GM04503 (cell line): ENCODE data around the gene FBLN1.
A peak's percentile ranks its signal among the peaks of the same experiment; 100 is the strongest.

Experiments used
- DNase-seq: peaks from one replicate; pipeline ENCODE4 v3.0.0-alpha.2; 2012; ENCODE audit warnings: low read depth

The FBLN1 gene

GRCh38 chr22:45571089-45571488 lies 68.4 kb downstream of the FBLN1 start:
- no peak for DNase-seq

DNA sequence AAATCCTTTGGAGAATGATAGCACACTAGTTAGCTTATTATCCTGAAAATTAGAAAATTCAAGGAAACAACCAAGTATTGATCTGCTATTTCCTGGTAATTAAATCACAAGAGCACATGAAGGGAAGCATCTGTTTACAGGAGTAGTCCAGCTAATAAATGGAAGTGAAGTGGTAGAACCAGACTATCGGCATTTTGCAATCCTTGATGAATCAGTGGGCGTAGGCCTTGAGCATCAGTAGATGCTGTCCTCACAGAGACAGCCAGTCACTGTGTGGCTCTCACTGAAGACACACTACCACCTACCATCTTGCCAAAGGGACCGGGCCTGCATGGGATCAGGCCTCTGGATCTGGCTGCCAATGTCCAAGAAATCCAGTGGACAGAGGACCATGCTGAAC lies 69.8 kb downstream of the FBLN1 start:
- DNase-seq, result no peak

DNA sequence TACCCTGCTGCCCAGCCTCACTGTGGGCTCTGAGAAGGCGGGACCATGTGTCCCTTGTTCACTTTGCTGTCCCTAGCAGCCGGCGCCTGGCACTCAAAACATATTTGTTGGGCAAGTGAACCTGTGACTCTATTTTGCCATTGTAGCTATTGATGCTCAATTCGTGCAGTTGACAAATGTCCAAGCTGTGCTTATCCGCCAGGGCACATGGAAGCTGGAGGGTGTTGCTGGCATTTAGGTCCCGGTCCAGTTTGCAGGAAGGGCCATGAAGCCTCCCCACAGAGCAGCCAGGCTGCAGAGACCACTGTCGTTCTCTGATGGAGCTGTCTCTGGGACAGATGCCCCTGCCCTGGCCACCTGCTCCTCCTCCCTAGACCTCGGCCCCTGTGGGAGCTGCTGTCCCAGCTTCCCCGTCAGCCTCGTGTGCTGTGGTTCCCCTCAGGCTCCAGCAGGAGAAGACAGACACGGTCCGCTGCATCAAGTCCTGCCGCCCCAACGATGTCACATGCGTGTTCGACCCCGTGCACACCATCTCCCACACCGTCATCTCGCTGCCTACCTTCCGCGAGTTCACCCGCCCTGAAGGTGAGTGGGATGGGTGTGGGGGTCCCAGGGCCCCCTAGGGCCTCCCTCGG lies 71.5 kb downstream of the FBLN1 start:
- DNase-seq, result no peak

DNA sequence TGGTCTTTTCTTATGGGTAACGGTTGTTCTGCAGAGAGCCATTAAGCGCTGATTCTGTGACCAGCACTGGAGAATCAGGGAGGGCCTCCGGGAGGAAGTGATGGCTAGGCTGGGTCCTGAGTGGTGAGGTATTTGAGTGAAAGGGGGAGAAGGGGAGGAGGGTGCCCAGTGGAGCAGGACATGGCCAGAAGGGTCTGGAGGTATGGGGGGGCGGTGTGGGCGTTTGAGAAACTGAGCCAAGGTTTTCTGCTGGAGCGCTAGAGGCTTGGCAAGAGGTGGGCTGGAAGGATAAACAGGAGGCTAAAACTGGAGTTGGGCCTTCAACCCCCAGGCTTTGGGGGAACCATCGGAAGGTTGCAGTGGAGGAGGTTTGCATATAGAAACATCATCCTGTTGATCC lies 72.5 kb downstream of the FBLN1 start:
- DNase-seq, result no peak

DNA sequence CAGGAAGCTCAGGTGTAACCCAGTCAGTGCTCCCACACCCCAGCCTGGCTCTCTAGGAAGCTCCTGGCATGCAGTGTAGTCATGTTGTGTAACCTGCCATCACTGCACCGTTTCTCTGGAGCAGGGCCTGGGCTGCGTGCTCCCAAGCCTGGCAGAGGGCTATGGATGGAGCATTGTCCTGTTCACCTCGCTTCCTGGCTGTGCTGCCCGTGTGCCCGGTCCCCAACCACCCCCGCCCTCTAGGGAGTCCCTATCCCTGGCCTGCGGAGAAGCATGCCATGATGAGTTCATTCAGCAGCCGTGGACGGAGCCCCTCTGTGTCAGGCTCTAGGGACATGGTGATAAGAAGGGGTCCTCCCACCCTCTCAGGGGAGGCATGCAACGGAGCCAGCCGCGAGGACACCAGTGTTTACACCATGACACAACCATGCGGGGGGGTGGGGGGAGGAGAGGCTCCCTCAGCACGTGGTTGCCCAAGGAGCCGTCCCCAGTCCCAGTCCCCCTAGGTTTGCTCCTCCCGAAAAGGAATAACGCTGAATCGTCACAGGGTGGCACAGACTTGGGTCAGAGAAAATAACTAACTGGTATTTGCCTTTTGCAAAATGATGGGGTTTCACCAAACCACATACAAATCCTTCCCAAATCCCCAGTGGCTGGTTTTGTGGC lies 73.1 kb downstream of the FBLN1 start:
- DNase-seq, result no peak

GRCh38 chr22:45576273-45576625 lies 73.6 kb downstream of the FBLN1 start:
- DNase-seq, result no peak

GRCh38 chr22:45576730-45577464 lies 74.2 kb downstream of the FBLN1 start:
- DNase-seq, result no peak

- no peak for DNase-seq
Observed at GRCh38 chr22:45577746-45578523, 75.3 kb downstream of the FBLN1 start.

DNA sequence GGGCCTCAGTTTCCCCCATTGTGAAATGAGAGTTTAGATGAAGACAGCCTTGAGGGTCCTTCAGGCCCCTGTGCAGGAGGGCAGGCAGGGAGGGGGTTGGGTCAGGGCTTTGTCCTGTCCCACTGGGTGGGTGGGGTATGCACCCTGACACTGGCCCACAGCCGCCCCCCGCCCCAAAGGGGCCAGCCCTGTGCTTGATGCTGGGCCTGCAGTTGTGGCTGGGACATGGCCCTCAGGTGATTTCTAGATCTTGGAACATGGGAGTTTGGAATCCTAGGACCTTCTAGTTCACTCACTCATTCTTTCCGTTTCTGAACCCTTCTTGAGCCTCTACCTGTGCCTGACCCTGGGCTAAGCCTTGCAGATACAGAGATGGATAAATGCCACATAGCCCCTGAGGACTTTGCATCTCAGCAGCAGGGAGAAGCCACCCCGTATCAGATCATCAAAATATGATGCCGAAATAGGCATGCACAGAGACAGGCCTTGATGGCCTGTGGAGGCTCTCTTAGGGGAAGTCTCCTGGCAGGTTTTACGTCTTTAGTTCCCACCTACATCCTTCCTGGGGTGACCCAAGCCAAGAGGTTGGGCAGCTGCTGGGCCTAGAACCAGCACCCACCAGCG lies 76.0 kb downstream of the FBLN1 start:
- DNase-seq, result no peak

GRCh38 chr22:45579306-45579705 lies 76.6 kb downstream of the FBLN1 start:
- no peak for DNase-seq

GRCh38 chr22:45579806-45580725 lies 77.4 kb downstream of the FBLN1 start:
- no peak for DNase-seq

DNA sequence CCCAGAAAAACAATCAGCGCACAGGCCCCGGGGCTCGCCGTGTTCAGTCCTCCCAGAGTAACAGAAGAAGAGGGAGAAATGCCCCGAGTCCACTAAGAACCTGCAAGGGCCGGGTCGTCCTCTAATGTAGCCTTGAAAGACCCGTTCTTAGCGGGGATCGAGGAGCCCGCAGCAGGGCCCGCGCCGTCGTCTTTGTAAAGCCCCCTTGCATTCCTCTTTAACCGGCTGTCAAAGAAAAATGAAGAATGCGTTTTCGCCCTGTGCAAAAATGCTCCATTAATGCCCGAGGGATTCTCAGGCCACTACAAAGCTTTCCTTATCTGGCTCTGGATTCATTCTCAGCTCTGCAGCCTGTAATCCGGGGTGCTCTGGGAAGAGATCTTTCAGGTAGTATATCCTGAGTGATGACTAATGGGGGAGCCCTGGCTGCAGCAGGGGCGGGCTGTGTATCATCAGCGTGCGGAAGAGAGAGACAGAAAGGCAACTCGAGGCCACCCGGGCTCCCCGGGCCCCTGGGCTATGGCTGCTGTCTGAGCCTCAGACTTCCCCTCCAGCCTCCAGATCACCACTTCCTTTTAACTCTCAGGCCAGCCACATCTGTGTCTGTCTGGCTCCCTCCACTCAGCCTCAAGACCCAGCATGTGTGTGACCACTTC lies 78.2 kb downstream of the FBLN1 start:
- DNase-seq, result no peak

GRCh38 chr22:45581549-45582080 lies 78.9 kb downstream of the FBLN1 start:
- DNase-seq, result no peak

DNA sequence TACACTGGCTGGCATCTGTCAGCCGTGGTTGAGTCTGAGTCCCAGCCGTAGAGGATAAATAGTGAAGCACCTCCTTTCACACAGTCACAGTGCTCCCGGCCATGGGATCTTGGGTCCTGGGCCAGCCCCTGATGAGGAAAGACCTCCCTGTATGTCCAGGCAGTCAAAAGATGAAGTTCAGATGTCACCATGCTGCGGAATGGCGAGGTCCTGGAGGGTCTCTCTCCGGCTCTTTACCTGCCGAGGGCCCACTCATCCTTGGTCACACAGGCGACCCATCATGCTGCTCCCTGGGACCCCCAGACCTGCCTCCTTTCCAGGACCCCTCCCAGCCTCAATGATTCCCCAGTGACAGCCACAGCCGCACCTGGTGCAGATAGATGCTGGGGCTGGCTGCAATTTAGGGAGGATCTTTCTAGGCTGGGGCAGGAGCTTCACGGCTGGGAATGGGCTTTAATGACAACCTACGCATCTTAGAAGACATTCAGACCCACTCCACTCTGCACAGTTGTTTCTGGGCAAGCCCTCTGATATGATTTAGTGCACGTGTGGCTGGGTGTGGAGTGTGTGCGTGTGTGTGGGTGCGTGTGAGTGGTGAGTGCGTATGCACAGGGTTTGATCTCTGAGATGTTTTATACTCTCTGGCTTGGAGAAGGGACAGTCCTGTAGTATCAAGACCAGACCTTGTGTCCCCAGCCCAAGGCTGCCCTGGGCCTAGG lies 79.7 kb downstream of the FBLN1 start:
- DNase-seq, result no peak

- no peak for DNase-seq
Observed at GRCh38 chr22:45582955-45583320, 80.3 kb downstream of the FBLN1 start.

GRCh38 chr22:45583504-45583903 lies 80.8 kb downstream of the FBLN1 start:
- no peak for DNase-seq

DNA sequence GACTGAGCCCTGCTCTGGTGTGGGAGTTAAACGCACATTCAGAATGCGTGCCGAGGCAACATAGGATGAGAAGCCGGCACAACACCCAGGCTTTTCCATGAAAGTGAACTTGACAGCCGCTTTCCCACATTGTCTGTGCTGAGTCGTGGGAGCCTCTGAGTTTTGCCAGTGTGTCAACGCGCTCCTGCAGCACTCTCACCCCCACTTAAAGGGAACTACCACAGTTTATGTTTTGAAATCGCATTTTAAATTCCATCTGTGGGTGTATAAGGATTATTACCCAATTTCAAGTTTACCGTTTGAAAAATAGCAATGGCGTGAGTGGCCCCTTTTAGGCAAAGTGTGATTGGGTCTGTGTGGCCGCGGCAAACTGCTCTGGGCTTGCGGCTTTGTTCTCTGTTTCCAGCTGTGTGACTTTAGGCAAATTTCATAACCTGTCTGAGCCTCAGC lies 81.5 kb downstream of the FBLN1 start:
- DNase-seq, result peak; percentile 86

DNA sequence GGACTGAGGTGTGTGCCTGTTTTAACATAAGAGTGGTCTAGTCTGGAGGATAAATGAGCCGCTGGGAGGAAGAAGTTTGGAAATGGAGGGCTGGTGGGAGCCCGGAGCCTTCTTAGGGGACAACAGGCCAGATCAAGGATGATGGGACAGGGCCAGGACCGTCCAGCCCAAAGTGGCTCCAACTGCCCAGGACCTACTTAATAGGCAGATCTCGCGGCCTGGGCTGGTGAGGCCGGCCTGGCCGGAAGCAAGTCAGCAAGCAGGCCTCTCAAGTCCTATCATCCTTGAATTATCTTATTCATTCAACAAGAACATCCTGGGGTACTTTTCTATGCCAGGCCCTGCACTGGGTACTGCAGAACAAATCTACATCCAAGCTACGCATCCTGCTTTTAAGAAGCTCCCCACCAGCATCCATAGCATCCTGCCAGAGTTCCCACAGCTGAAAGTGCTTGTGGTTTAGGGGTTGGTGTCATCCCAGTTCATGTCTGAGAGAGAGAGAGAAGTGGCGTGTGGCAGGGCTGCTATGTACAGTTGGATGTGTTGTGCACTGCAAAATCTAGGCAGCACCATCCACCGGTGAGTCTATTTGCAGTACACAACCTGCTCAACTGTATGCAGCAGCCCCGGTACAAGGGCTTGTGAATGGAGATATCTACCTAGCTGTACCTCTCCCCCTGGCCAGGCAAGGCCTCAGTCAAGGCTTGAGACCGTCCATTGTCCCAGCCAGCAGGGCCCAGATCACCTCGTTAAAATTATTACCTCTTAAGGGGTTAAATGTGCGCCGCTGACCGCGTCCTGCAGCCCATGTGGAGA lies 82.1 kb downstream of the FBLN1 start:
- DNase-seq, result no peak

DNA sequence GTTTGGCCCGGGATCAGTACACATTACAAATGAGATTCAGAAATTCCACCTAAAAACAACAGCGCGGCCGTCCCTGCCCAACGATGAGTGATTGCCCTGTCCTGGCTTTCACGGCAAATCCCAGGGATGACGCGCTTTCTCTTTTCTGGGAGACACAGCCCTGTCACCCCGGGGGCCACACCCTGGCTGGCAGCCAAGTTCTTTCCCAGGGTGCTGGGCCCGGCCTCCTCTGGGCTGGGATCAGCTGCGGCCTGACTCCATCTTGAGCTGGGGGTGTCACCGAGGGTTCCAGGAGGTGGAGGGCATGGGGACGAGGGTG lies 82.7 kb downstream of the FBLN1 start:
- no peak for DNase-seq
